Ascending aorta (tissue), 2 donors: Measurements from ENCODE around the gene PDE9A. TPM values are rescaled to one million over a fixed set of nuclear protein-coding genes. Genes with fewer than 3 reads are reported as not detected.

Experiments used
- DNase-seq, 2 donors: peaks; one replicate each; pipeline ENCODE4 v3.0.0-alpha.2; 2019; ENCODE audit warnings: low spot score in 2 of 2
- H3K27ac ChIP-seq, 2 donors: fragments of 200-600 bp; sonication (generic); one replicate each; pipeline ENCODE4 v1.5.1; 2016 to 2017; ENCODE audit warnings: mild to moderate bottlenecking in 1 of 2
- H3K27me3 ChIP-seq: fragments of 200-600 bp; sonication (generic); one replicate; pipeline ENCODE4 v1.5.1; 2017
- H3K36me3 ChIP-seq, 2 donors: fragments of 200-600 bp; sonication (generic); one replicate each; pipeline ENCODE4 v1.5.1; 2016
- H3K4me1 ChIP-seq, 2 donors: fragments of 200-600 bp; sonication (generic); one replicate each; pipeline ENCODE4 v1.5.1; 2016 to 2017; ENCODE audit warnings: mild to moderate bottlenecking in 1 of 2
- H3K4me3 ChIP-seq, 2 donors: fragments of 200-600 bp; sonication (generic); one replicate each; pipeline ENCODE4 v1.5.1; 2016 to 2017; ENCODE audit warnings: mild to moderate bottlenecking in 1 of 2
- H3K9me3 ChIP-seq, 2 donors: fragments of 200-600 bp; sonication (generic); one replicate each; pipeline ENCODE4 v1.5.1; 2016
- intact Hi-C: fragments of 100-400 bp; cut with DNase I; formaldehyde crosslinking; loops from one replicate; pipeline ENCODE4 v1.15.1; 2023
- total RNA-seq: library from RNA; depleted of rRNA; stranded (reverse); fragments of >200 nt; gene quantifications from one replicate; pipeline ENCODE4 v1.1.0, GENCODE V29; 2016
- TF ChIP-seq, protein P1 (sequence below), 3 experiments: fragments of 200-600 bp in 2 of 3; fragments of 450-650 bp in 1 of 3; sonication (generic) in 2 of 3; IDR thresholded peaks; one replicate each; pipeline ENCODE4 v1.5.1; 2016 to 2019; ENCODE audit warnings: antibody characterized with exemption in 3 of 3, mild to moderate bottlenecking in 1 of 3, moderate library complexity in 1 of 3

Gene PDE9A
- total RNA-seq, 1 donor from 2014 or later: 2.2 TPM

DNA sequence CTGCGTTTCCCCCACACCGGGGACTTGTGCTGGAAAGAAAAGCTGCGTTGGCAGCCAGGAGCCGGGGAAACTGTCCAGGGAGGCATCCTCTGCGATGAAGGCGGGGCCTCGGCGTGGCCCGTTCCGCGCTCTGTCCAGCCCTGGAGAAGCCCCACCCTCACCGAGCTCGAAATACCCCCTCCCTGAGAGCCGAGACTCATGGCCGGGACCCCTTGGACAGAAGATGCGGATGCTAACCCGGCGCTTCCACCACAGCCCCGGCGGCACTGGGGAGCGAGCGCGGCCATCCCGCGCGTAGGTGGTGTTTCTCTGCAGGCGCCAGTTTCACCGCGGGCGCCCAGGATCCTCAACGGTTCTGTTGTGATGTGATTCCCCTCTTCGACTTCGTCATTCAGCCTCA lies 31.6 kb downstream of the PDE9A start:
- TF ChIP-seq, protein P1, sequence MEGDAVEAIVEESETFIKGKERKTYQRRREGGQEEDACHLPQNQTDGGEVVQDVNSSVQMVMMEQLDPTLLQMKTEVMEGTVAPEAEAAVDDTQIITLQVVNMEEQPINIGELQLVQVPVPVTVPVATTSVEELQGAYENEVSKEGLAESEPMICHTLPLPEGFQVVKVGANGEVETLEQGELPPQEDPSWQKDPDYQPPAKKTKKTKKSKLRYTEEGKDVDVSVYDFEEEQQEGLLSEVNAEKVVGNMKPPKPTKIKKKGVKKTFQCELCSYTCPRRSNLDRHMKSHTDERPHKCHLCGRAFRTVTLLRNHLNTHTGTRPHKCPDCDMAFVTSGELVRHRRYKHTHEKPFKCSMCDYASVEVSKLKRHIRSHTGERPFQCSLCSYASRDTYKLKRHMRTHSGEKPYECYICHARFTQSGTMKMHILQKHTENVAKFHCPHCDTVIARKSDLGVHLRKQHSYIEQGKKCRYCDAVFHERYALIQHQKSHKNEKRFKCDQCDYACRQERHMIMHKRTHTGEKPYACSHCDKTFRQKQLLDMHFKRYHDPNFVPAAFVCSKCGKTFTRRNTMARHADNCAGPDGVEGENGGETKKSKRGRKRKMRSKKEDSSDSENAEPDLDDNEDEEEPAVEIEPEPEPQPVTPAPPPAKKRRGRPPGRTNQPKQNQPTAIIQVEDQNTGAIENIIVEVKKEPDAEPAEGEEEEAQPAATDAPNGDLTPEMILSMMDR (IDR thresholded peaks at IDR 0.05): no peak
- intact Hi-C loops: no loop called here
- no peaks in the 10 kb centered on the region for H3K27me3 ChIP-seq
- no peak for DNase-seq
- H3K9me3 ChIP-seq: no peaks in the 10 kb centered on the region
- H3K4me1 ChIP-seq: no peaks in the 10 kb centered on the region
- H3K4me3 ChIP-seq: no peak overlapping the region
- no peaks in the 10 kb centered on the region for H3K36me3 ChIP-seq
- no peak overlapping the region for H3K27ac ChIP-seq

DNA sequence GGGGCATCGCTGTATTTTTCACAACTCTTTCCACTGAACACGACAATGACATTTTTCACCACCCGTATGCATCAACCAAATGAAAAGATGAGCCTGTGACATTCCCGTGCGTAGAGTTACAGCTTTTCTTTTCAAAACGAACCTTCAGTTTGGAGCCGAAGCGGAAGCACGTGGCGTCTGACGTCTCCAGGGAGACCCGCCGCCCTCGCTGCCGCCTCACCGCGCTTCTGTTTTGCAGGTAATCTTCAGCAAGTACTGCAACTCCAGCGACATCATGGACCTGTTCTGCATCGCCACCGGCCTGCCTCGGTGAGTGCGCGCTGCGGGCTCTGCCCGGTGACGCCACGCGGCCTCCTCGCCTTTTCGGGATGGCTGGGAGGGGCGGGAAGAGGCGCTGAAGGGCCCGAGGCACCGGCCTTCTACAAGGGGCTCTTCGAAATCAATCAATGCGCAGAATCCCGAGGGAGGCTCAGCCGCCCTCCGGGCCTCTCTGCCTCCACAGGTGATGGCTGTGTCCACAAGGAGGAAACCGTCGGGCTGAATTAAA lies 32.6 kb downstream of the PDE9A start:
- TF ChIP-seq, protein P1 (IDR thresholded peaks at IDR 0.05): no peak
- intact Hi-C loops: no loop called here
- Histone ChIP-seq H3K36me3 (no peaks in the 10 kb centered on the region), H3K27ac (no peak overlapping the region), H3K4me1 (no peaks in the 10 kb centered on the region), H3K4me3 (no peak overlapping the region), H3K9me3 (no peaks in the 10 kb centered on the region), H3K27me3 (no peaks in the 10 kb centered on the region)
- no peak for DNase-seq

DNA sequence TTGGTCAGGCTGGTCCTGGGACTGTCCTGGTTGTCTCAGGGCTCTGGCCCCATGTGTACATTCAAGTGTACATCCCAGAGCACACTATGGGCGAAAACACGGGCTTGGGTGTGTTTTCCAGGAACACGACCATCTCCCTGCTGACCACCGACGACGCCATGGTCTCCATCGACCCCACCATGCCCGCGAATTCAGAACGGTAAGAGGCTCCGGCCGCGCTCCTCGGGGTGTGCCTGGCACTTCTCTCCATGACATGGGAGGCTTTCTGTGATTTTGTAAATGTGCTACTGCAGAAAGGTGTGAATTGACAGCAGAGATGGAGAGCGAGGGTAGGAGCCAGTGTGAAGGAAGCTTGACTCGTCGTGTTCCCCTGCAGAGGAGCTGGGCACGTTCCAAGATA lies 34.4 kb downstream of the PDE9A start:
- H3K36me3 ChIP-seq: no peaks in the 10 kb centered on the region
- TF ChIP-seq, protein P1 (IDR thresholded peaks at IDR 0.05): no peak
- DNase-seq: no peak
- H3K27ac ChIP-seq: no peak overlapping the region
- intact Hi-C loops: no loop called here
- no peaks in the 10 kb centered on the region for H3K9me3 ChIP-seq
- no peaks in the 10 kb centered on the region for H3K27me3 ChIP-seq
- no peaks in the 10 kb centered on the region for H3K4me1 ChIP-seq
- no peak overlapping the region for H3K4me3 ChIP-seq

DNA sequence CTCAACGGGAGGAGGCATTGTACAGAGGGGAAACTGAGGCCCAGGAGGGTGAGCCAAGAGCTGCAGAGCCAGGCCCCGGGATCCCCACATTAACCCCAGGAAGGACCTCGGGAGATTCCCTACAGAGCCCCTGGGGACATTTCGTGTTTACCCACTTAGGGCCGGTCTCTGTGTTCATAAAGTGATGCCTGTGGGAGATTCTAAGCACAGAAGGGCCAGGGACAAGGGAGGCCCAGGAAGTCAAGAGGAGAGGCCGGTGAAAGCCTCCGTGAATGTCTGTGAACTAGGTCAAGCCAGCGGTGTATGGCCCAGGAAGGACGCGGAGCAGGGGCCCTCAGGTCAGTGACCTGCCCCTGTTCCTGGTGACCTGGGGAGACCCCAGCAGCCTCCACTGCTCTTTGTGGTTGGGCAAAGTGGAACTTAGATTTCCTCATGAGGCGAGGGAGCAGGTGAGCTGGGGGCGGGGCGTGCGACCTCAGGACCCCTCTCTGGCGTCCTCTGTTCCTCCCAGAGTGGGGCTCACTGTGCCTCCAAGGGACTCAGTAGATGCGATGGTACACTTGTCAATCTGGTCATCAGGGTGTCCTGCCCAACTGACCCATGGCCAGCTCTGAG lies 34.9 kb downstream of the PDE9A start:
- intact Hi-C loops: no loop called here

DNA sequence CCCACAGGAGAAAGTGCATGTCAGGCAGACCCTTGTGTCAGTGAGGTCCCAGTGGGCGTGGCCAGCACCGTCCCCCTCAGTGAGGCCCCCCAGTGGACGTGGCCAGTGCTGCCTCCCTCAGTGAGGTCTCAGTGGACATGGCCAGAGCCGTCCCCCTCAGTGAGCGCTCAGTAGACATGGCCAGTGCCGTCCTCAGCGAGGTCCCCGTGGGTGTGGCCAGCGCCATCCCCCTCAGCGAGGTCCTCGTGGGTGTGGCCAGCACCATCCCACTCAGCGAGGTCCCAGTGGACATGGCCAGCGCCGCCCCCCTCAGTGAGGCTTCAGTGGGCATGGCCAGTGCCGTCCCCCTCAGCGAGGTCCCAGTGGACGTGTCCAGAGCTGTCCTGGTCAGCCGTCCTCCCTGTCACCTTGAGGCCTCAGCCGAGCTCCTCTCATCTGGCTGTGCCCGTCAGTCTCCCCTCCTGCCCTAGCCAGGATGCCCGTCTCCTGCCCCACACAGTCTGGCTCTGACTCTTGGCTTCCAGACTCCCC lies 35.5 kb downstream of the PDE9A start:
- no peaks in the 10 kb centered on the region for H3K4me1 ChIP-seq
- no peak overlapping the region for H3K27ac ChIP-seq
- H3K36me3 ChIP-seq: no peaks in the 10 kb centered on the region
- no peak overlapping the region for H3K4me3 ChIP-seq
- DNase-seq: no peak
- no peaks in the 10 kb centered on the region for H3K9me3 ChIP-seq
- intact Hi-C loops: no loop called here
- TF ChIP-seq, protein P1 (IDR thresholded peaks at IDR 0.05): no peak
- H3K27me3 ChIP-seq: no peaks in the 10 kb centered on the region

More for the DNA sequence above, 34.9 kb downstream of the PDE9A start:
- no peak for DNase-seq
- no peak overlapping the region for H3K4me3 ChIP-seq
- no peak overlapping the region for H3K27ac ChIP-seq
- no peaks in the 10 kb centered on the region for H3K36me3 ChIP-seq
- H3K9me3 ChIP-seq: no peaks in the 10 kb centered on the region
- TF ChIP-seq, protein P1 (IDR thresholded peaks at IDR 0.05): no peak
- H3K4me1 ChIP-seq: no peaks in the 10 kb centered on the region
- H3K27me3 ChIP-seq: no peaks in the 10 kb centered on the region
